Activated T-cell treated with anti-CD3 and anti-CD28 coated beads, Interleukin-2, amount 50 U/mL, for 72 hours (primary cell): ENCODE results near the gene PSMB9. TPM values are rescaled to one million over a fixed set of nuclear protein-coding genes. Genes with fewer than 3 reads are reported as not detected.

Source experiments
- ATAC-seq, 2 donors: fragments of 150-1000 bp; cut with Tn5 transposase; replicated peaks in 1 of 2; 2 replicates each; pipeline ENCODE4 v1.10.0; 2021; ENCODE audit warnings: moderate library complexity in 2 of 2, mild to moderate bottlenecking in 1 of 2
- DNase-seq, 2 donors: peaks; one replicate each; pipeline ENCODE4 v3.0.0; 2021 to 2022; ENCODE audit warnings: mixed read lengths in 1 of 2
- H3K27ac Mint-ChIP-seq: one replicate; pipeline ENCODE4 v1.8.0; 2022; ENCODE audit warnings: mild to moderate bottlenecking, moderate library complexity, mixed read lengths
- H3K27me3 Mint-ChIP-seq: one replicate; pipeline ENCODE4 v1.8.0; 2022; ENCODE audit warnings: low read depth, mixed read lengths
- H3K36me3 Mint-ChIP-seq, 2 donors: one replicate each; pipeline ENCODE4 v1.8.0; 2022; ENCODE audit warnings: mixed read lengths in 2 of 2, mild to moderate bottlenecking in 1 of 2; ENCODE audit not compliant: insufficient read depth in 2 of 2
- H3K4me1 Mint-ChIP-seq: one replicate; pipeline ENCODE4 v1.8.0; 2022; ENCODE audit warnings: low read depth, mixed read lengths
- H3K4me3 Mint-ChIP-seq, 2 donors: one replicate each; pipeline ENCODE4 v1.8.0; 2022; ENCODE audit warnings: mild to moderate bottlenecking in 2 of 2, mixed read lengths in 2 of 2, moderate library complexity in 2 of 2
- H3K9me3 Mint-ChIP-seq, 2 donors: one replicate each; pipeline ENCODE4 v1.8.0; 2022; ENCODE audit warnings: mixed read lengths in 2 of 2
- total RNA-seq, 2 donors: library from RNA; stranded (reverse); gene quantifications; one replicate each; pipeline ENCODE4 v1.2.3, GENCODE V29; 2022

Gene PSMB9
- total RNA-seq, 2 donors from 2014 or later = 271 to 299 TPM

DNA sequence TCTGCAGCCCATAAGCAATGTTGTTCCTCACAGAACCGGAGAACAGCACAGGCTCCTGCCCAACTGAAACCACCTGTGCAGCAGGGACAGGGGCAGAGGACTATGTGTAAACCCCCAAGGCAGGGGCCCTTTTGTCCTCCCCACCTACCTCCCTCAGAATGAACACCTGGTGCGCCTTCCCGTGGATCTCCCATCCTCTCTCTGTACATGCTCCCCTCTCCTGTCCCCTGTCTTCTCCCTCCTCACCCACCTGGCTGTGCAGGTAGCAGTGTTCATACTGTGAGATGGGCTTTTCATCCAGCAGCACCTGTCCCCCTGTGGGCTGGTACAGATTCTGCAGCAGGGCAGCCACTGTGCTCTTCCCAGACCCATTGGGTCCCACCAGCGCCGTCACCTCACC lies 24.0 kb upstream of the PSMB9 start:
- no peaks in the 10 kb centered on the region for H3K9me3 Mint-ChIP-seq
- no peak overlapping the region for H3K4me3 Mint-ChIP-seq
- H3K27ac Mint-ChIP-seq = peak overlapping the region; percentile 45
- no peak for ATAC-seq
- peaks cover 65% of the 10 kb centered on the region for H3K4me1 Mint-ChIP-seq
- no peak for DNase-seq
- no peaks in the 10 kb centered on the region for H3K27me3 Mint-ChIP-seq
- peaks cover 26 to 49% of the 10 kb centered on the region in 2 donors for H3K36me3 Mint-ChIP-seq

GRCh38 chr6:32830936-32831335 lies 23.1 kb upstream of the PSMB9 start:
- Mint-ChIP-seq H3K36me3 (peaks cover 33 to 58% of the 10 kb centered on the region in 2 donors), H3K27me3 (no peaks in the 10 kb centered on the region), H3K4me1 (peaks cover 74% of the 10 kb centered on the region), H3K27ac (peak overlapping the region; percentile 88), H3K9me3 (no peaks in the 10 kb centered on the region), H3K4me3 (no peak overlapping the region)
- DNase-seq = no peak
- no peak for ATAC-seq

DNA sequence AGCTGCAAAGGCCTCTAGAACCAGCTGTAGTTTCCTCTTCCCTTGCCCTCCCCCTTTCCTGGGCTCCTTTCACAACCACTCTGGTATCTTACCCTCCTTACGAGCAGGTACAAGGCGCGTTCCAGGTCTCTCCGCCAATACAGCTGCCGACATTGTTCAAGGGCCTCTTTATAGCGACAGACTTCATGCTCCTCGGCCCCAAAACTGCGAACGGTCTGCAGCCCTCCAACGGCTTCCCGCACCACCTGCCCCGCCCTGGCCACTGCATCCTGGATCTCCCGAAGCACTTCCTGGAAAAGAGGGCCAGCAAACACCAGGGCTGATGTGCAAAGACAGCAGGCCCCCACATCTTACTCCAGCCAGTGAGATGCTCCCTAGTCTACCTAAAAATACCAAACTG lies 21.5 kb upstream of the PSMB9 start:
- H3K4me3 Mint-ChIP-seq = no peak overlapping the region
- H3K9me3 Mint-ChIP-seq = no peaks in the 10 kb centered on the region
- H3K4me1 Mint-ChIP-seq = peaks cover 83% of the 10 kb centered on the region
- H3K36me3 Mint-ChIP-seq = peaks cover 40 to 68% of the 10 kb centered on the region in 2 donors
- ATAC-seq = no peak
- H3K27ac Mint-ChIP-seq = peak overlapping the region; percentile 47
- no peak for DNase-seq
- H3K27me3 Mint-ChIP-seq = no peaks in the 10 kb centered on the region

GRCh38 chr6:32833664-32834063 lies 20.3 kb upstream of the PSMB9 start:
- peak overlapping the region; percentile 5 to 99 for H3K4me3 Mint-ChIP-seq
- H3K27ac Mint-ChIP-seq = peak overlapping the region; percentile 72
- H3K4me1 Mint-ChIP-seq = peaks cover 79% of the 10 kb centered on the region

GRCh38 chr6:32835167-32835893 lies 18.7 kb upstream of the PSMB9 start:
- Mint-ChIP-seq H3K27ac (peak overlapping the region; percentile 72), H3K4me3 (peak overlapping the region; percentile 85 to 99), H3K36me3 (peaks cover 37 to 56% of the 10 kb centered on the region in 2 donors), H3K27me3 (no peaks in the 10 kb centered on the region), H3K4me1 (peaks cover 82% of the 10 kb centered on the region), H3K9me3 (no peaks in the 10 kb centered on the region)
- DNase-seq (no peak), ATAC-seq (no peak)

More at GRCh38 chr6:32833664-32834063, 20.3 kb upstream of the PSMB9 start:
- Mint-ChIP-seq H3K27me3 (no peaks in the 10 kb centered on the region), H3K9me3 (no peaks in the 10 kb centered on the region), H3K36me3 (peaks cover 39 to 61% of the 10 kb centered on the region in 2 donors)
- ATAC-seq (no peak), DNase-seq (no peak)

DNA sequence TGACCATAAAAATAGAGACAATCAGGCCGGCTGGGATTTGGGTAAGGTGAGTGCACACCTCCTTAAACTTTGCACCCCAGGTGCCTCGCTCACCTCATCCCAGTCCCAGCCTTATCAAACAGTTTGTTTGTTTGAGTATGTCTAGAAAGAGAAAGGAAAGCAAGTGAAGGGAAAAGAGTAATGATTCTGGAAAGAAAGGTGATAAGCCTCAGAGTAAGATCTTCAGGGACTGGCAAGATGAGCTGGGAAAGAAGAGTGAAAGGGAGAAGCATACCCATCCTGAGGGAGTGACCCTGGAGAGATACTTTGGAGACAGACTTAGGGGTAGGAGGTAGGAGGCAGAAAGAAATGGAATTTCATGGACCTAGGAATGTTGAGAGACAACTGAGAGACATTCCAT lies 17.1 kb upstream of the PSMB9 start:
- peak overlapping the region; percentile 98 for H3K27ac Mint-ChIP-seq
- ATAC-seq (no peak), DNase-seq (no peak)
- H3K36me3 Mint-ChIP-seq = peaks cover 38 to 63% of the 10 kb centered on the region in 2 donors
- no peaks in the 10 kb centered on the region for H3K9me3 Mint-ChIP-seq
- H3K4me3 Mint-ChIP-seq = peak overlapping the region; percentile 85 to 99
- H3K27me3 Mint-ChIP-seq = no peaks in the 10 kb centered on the region
- peaks cover 90% of the 10 kb centered on the region for H3K4me1 Mint-ChIP-seq

- no peaks in the 10 kb centered on the region for H3K27me3 Mint-ChIP-seq
- peak overlapping the region; percentile 85 to 99 for H3K4me3 Mint-ChIP-seq
- no peaks in the 10 kb centered on the region for H3K9me3 Mint-ChIP-seq
- peaks cover 43 to 64% of the 10 kb centered on the region in 2 donors for H3K36me3 Mint-ChIP-seq
- H3K4me1 Mint-ChIP-seq = peaks cover 90% of the 10 kb centered on the region
- ATAC-seq (no peak), DNase-seq (no peak)
- peak overlapping the region; percentile 98 for H3K27ac Mint-ChIP-seq
These were observed 16.3 kb upstream of the PSMB9 start for GRCh38 chr6:32837651-32838113.

- DNase-seq (peak; percentile 98 to 99), ATAC-seq (peak; percentile 78 to 81)
- H3K27ac Mint-ChIP-seq = peak within 1 kb of the TSS; percentile 98
- peaks cover 44 to 63% of the 10 kb centered on the region in 2 donors for H3K36me3 Mint-ChIP-seq
- H3K9me3 Mint-ChIP-seq = no peaks in the 10 kb centered on the region
- H3K4me1 Mint-ChIP-seq = peaks cover 88% of the 10 kb centered on the region
- H3K27me3 Mint-ChIP-seq = no peaks in the 10 kb centered on the region
- H3K4me3 Mint-ChIP-seq = peak within 1 kb of the TSS; percentile 85 to 99
These were observed 15.7 kb upstream of the PSMB9 start, which contains the start of gene TAP2 for GRCh38 chr6:32838114-32838958. TSS of gene TAP2 (minus strand) at chr6:32838739. CDS start at chr6:32838233, 506 bp downstream.

DNA sequence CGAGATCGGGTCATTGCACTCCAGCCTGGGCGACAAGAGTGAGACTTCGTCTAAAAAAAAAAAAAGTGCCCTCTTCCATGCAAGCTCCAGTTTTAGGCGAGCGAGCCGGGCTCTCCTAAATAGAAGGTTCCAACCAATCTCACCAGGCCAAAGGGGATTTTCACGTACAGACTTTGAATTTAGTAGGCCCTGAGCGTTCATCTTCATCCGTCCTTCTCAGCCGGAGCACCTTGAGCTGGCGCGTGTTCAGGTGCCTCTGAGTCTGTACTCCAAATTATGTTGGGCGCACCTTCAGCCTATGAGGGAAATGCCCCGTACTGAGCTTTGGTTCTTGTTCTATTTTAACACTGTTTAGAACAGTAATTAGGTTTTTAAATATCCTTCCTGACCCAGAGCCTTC lies 14.6 kb upstream of the PSMB9 start:
- no peaks in the 10 kb centered on the region for H3K9me3 Mint-ChIP-seq
- peak overlapping the region; percentile 71 for H3K27ac Mint-ChIP-seq
- peak overlapping the region; percentile 33 to 85 for H3K4me3 Mint-ChIP-seq
- no peak for DNase-seq
- H3K27me3 Mint-ChIP-seq = no peaks in the 10 kb centered on the region
- no peak for ATAC-seq
- H3K4me1 Mint-ChIP-seq = peaks cover 78% of the 10 kb centered on the region
- peaks cover 45 to 61% of the 10 kb centered on the region in 2 donors for H3K36me3 Mint-ChIP-seq

DNA sequence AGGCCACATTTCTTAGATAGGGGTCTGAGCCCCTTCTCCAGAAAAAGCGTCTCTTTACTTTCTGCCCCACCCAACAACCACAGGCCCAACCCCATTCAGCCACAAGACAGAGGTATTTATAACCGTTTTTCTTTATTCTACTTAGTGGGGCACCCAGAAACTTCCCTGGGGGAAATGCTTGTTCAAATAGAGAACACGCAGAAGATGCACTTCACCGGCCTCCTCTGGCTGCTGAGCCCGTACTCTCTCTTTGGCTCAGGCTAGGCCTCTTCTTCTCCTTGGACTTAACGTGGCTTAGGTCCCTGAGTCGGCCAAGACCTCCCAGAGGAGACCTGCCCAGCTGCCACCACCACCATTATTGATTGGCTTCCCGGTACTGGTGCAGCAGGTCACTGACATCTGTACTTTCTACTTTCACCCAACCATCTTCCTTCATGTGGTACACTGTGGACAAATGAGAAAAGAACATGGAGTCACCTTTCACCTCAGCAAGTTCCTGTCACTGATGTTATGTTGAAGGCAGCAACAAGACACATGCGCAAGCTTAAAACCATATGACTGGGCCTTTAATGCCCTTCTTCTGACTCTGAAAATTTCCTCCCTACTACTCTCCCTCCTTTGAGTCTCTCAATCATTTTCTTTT lies 13.3 kb upstream of the PSMB9 start:
- Mint-ChIP-seq H3K36me3 (peaks cover 45 to 59% of the 10 kb centered on the region in 2 donors), H3K27ac (peak overlapping the region; percentile 100), H3K4me3 (peak overlapping the region; percentile 98 to 99), H3K9me3 (no peaks in the 10 kb centered on the region), H3K27me3 (no peaks in the 10 kb centered on the region), H3K4me1 (peaks cover 76% of the 10 kb centered on the region)
- DNase-seq = peak; percentile 61 to 72
- ATAC-seq = peak; percentile 7 to 20

DNA sequence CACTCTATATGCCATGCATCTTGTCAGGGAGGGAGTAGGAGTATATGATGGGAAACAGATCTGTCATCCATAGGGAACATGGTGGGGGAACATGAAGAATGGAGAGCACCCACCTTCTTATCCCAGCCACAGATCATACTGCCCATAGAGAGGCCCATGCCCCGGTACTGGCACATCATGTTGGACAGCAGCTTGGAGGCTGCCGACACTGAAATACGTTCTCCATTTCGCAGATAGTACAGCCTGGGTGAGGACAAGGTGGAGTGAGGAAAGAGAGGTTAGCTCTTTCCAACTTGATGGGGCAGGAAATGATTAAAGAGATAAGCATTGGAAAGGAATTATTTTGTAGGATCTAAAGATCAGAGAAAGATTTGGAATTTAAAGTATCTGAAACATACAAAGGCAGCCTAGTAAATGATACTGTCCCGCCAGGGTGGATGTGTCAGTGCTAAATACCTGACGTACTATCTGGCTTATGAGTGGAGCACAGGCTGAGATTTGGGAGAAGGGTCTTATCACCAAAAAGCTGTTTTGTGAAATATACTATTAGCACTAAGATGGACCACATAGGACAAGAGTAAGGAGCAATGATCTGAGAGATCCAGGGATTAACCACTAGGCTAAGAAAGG lies 11.9 kb upstream of the PSMB9 start:
- H3K4me1 Mint-ChIP-seq = peaks cover 76% of the 10 kb centered on the region
- H3K36me3 Mint-ChIP-seq = peaks cover 38 to 55% of the 10 kb centered on the region in 2 donors
- peak overlapping the region; percentile 98 to 99 for H3K4me3 Mint-ChIP-seq
- peak overlapping the region; percentile 100 for H3K27ac Mint-ChIP-seq
- no peak for ATAC-seq
- no peak for DNase-seq
- H3K9me3 Mint-ChIP-seq = no peaks in the 10 kb centered on the region
- no peaks in the 10 kb centered on the region for H3K27me3 Mint-ChIP-seq

DNA sequence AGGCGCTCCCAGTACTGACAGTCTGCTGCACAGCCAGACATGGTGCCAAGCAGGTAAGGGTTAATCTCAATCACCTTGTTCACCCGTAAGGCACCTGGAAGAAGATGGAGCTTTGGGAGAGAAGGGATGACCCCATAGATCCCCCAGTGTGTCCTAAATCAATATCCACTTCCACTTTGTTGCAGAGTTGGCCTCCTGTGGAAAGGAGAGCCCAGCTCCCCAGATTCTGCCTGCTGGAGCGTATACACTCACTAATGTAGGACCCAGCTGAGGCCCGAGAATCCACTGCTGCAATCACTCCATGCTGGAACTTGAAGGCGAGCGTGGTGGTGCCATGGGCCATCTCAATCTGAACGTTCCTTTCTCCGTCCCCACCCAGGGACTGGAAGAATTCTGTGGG lies 11.3 kb upstream of the PSMB9 start:
- H3K9me3 Mint-ChIP-seq = no peaks in the 10 kb centered on the region
- peak overlapping the region; percentile 100 for H3K27ac Mint-ChIP-seq
- no peak for DNase-seq
- ATAC-seq = no peak
- peaks cover 40 to 58% of the 10 kb centered on the region in 2 donors for H3K36me3 Mint-ChIP-seq
- no peaks in the 10 kb centered on the region for H3K27me3 Mint-ChIP-seq
- peak overlapping the region; percentile 98 to 99 for H3K4me3 Mint-ChIP-seq
- peaks cover 76% of the 10 kb centered on the region for H3K4me1 Mint-ChIP-seq
